ENCODE measurements around the gene FGF4.

The FGF4 gene

DNA sequence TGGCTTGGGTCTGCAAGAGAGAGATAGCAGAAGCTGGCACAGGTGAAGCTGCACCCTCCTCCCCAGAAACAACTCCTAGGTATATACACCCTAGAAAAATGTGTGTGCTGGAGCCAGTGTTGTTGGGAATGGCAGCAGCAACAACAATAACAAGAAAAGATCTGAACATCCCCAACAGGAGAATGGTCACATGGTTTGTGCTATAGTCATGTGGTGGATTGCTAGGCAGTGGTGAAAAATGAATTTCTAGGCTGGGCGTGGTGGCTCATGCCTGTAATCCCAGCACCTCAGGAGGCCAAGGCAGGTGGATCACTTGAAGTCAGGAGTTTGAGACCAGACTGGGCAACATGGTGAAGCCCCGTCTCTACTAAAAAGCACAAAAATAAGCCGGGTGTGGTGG, 40.3 kb downstream of the FGF4 start:
- intact Hi-C loops (cut with DNase I; ENCODE audit: low total_unique reads) = no loop called here
- TF ChIP-seq, protein P1, sequence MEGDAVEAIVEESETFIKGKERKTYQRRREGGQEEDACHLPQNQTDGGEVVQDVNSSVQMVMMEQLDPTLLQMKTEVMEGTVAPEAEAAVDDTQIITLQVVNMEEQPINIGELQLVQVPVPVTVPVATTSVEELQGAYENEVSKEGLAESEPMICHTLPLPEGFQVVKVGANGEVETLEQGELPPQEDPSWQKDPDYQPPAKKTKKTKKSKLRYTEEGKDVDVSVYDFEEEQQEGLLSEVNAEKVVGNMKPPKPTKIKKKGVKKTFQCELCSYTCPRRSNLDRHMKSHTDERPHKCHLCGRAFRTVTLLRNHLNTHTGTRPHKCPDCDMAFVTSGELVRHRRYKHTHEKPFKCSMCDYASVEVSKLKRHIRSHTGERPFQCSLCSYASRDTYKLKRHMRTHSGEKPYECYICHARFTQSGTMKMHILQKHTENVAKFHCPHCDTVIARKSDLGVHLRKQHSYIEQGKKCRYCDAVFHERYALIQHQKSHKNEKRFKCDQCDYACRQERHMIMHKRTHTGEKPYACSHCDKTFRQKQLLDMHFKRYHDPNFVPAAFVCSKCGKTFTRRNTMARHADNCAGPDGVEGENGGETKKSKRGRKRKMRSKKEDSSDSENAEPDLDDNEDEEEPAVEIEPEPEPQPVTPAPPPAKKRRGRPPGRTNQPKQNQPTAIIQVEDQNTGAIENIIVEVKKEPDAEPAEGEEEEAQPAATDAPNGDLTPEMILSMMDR (IDR thresholded peaks at IDR 0.05) = no peak
- no peak for DNase-seq

DNA sequence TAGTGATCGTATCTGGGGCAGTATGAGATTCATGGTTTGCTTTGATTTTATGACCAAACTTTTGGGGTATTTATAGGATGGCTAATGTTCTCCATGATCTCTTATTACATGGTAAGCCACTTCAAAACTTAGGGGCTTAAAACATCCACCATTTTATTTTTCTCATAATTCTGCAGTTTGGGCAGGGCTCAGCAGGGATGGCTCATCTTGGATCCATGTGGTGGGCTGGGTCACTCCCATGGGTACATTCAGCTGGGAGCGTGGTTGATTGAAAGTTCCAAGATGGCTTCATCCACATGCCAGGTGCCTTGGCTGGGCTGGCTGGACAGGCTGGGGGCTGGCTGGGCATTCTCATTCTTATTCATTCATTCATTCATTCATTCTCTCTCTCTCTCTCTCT, 40.8 kb downstream of the FGF4 start:
- Histone ChIP-seq H3K36me3 (no peaks in the 10 kb centered on the region), H3K4me3 (no peak overlapping the region), H3K9me3 (peaks cover 4 to 25% (median 14%) of the 10 kb centered on the region in 3 donors), H3K27me3 (peaks cover 0 to 28% of the 10 kb centered on the region in 2 donors), H3K27ac (no peak overlapping the region), H3K4me1 (no peaks in the 10 kb centered on the region)
- TF ChIP-seq, protein P1 (IDR thresholded peaks at IDR 0.05) = no peak
- no peak for DNase-seq
- intact Hi-C loops (cut with DNase I; ENCODE audit: low total_unique reads) = no loop called here

More for the DNA sequence above, 40.3 kb downstream of the FGF4 start:
- Histone ChIP-seq H3K4me3 (no peak overlapping the region), H3K9me3 (peaks cover 4 to 25% (median 14%) of the 10 kb centered on the region in 3 donors), H3K27me3 (peaks cover 0 to 23% of the 10 kb centered on the region in 2 donors), H3K27ac (no peak overlapping the region), H3K4me1 (no peaks in the 10 kb centered on the region), H3K36me3 (no peaks in the 10 kb centered on the region)

DNA sequence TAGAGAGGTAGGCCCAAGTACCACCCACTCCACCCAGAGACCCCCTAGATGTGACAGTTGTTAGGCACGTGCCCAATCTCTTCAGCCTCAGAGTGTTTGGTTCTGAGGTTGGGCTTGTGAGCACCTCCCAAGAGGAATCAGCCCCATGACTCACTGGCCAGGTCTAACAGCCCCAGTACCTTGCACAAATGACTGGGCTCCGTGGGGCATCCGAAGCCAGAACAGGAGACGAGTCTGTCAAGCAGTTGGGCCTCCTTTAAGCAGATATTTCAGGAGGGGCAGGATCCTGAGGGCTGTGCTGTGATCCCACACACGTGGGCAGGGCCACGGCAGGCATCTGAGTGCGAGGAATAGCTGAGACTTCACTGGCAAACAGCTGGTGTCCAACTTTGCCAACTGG, 42.2 kb downstream of the FGF4 start:
- Histone ChIP-seq H3K4me3 (no peak overlapping the region), H3K9me3 (peaks cover 4 to 13% (median 4%) of the 10 kb centered on the region in 3 donors), H3K4me1 (no peaks in the 10 kb centered on the region), H3K36me3 (no peaks in the 10 kb centered on the region), H3K27ac (no peak overlapping the region), H3K27me3 (peaks cover 0 to 42% of the 10 kb centered on the region in 2 donors)
- intact Hi-C loops (cut with DNase I; ENCODE audit: low total_unique reads) = no loop called here
- DNase-seq = no peak
- TF ChIP-seq, protein P1 (IDR thresholded peaks at IDR 0.05) = no peak

DNA sequence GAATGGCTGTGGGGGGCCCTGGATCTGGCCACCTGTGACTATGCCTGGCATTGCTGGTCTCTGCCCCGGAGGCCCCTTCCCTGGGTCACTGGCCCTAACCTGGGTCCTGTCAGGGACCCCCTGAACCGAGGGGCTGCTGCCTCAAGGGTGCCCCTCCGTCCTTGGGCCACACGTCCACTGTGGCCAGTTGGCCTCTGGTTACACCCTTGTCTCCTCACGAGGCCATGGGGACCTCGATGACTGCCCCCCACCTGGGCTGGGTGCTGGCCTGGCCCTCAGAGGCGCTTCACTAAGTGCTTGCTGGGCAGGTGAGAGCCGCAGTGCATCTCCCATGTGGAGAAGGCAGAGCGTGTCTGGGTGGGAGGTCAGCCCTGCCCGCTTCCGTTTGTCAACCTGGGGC, 44.0 kb downstream of the FGF4 start:
- Histone ChIP-seq H3K4me1 (no peaks in the 10 kb centered on the region), H3K4me3 (no peak overlapping the region), H3K27ac (no peak overlapping the region), H3K36me3 (no peaks in the 10 kb centered on the region), H3K27me3 (peaks cover 0 to 58% of the 10 kb centered on the region in 2 donors), H3K9me3 (peaks cover 4 to 13% (median 4%) of the 10 kb centered on the region in 3 donors)
- intact Hi-C loops (cut with DNase I; ENCODE audit: low total_unique reads) = no loop called here
- TF ChIP-seq, protein P1 (IDR thresholded peaks at IDR 0.05) = no peak
- DNase-seq = no peak

DNA sequence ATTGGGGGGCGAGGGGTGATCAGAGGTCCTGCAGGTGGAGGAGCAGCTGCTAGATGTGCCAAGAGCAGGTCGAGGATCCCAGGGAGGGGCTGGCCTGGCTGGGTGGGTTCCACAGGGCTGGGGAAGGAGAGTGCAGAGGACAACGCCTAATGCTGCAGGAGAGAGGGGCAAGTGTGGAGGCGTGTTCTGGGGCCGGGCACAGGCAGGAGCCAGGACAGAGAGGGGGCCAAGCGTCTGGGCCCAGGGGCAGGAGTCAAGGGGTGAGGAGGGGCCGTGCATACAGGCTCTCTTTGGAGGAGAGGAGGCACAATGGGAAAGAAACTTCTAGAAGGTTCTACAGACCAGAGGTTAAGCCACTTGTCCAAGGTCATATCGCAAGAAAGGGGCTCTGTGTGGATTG, 44.6 kb downstream of the FGF4 start:
- intact Hi-C loops (cut with DNase I; ENCODE audit: low total_unique reads) = no loop called here
- Histone ChIP-seq H3K27ac (no peak overlapping the region), H3K9me3 (peaks cover 4 to 13% (median 4%) of the 10 kb centered on the region in 3 donors), H3K27me3 (peaks cover 0 to 64% of the 10 kb centered on the region in 2 donors), H3K4me1 (no peaks in the 10 kb centered on the region), H3K36me3 (no peaks in the 10 kb centered on the region), H3K4me3 (no peak overlapping the region)
- TF ChIP-seq, protein P1 (IDR thresholded peaks at IDR 0.05) = no peak
- no peak for DNase-seq

DNA sequence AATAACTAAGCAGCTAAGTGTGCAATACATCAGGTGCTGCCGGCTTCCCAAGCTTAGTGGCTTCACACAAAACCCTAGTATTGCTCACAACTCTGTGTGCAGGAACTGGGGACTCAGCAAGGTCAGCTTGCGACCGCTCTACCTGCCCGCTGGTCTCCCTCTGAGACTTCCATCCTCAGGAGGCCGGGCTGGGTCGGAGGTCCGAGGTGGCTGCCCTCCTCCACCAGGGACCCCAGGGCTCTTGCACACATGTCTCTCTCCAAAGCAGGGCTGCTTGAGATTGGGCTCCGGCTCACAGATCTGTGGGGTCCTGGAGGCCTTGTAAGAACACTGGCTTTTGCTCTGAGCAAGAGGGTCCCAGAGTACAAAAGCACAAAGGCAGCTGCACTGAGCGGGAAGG, 45.9 kb downstream of the FGF4 start:
- no peak overlapping the region for H3K27ac ChIP-seq
- DNase-seq = no peak
- no peaks in the 10 kb centered on the region for H3K4me1 ChIP-seq
- H3K4me3 ChIP-seq = no peak overlapping the region
- H3K27me3 ChIP-seq = peaks cover 0 to 73% of the 10 kb centered on the region in 2 donors
- H3K36me3 ChIP-seq = no peaks in the 10 kb centered on the region
- intact Hi-C loops (cut with DNase I; ENCODE audit: low total_unique reads) = no loop called here
- TF ChIP-seq, protein P1 (IDR thresholded peaks at IDR 0.05) = no peak
- H3K9me3 ChIP-seq = peaks cover 1 to 6% (median 4%) of the 10 kb centered on the region in 3 donors
